Kidney capillary endothelial cell (primary cell): ENCODE measurements around the gene CHERP.
"Not testable (repeated sequence)": the region's sequence is repeated elsewhere in the genome, so short reads cannot be mapped to it uniquely, and the experiment has no call there.

Source experiments
- DNase-seq: peaks from one replicate; pipeline ENCODE4 v3.0.0-alpha.2; 2018; ENCODE audit warnings: low spot score

The CHERP gene

DNA sequence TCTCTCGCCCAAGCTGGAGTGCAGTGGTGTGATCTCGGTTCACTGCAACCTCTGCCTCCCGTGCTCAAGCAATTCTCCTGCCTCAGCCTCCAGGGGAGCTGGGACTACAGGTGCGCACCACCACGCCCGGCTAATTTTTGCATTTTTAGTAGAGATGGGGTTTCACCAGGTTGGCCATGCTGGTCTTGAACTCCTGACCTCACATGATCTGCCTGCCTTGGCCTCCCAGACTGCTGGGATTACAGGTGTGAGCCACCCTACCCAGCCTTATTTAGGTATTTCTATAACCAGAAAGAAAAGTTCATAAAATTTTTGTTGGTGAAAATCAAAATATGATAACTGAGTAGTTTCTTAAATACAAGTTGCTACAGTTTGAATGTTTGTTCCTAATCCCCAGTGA lies 1.5 kb upstream of the CHERP start:
- not testable (repeated sequence) for DNase-seq

DNA sequence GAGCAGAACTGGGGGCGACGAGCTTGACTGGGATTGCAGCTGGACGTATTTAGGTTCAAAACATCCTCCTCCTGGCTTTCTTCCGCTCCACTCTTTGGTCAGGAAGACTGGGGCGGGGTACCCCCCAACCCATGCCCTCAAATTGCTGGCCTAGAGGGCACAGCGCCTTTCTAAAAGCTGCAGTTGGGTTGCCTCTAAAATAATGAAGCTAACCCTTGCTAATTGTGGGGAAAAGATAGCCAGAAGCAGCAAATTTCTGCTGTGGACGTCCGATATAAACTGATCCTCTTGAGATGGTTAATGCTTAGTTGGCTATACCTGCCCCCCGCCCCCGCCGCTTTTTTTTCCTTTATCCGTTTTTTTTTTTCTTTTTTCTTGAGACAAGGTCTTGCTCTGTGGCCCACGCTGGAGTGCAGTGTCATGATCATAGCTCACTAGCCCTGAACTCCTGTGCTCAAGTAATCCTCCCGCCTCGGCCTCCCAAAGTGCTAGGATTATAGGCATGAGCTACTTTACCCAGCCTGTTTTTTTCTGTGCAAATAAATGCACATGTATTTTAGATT lies 754 bp upstream of the CHERP start:
- DNase-seq = no peak

DNA sequence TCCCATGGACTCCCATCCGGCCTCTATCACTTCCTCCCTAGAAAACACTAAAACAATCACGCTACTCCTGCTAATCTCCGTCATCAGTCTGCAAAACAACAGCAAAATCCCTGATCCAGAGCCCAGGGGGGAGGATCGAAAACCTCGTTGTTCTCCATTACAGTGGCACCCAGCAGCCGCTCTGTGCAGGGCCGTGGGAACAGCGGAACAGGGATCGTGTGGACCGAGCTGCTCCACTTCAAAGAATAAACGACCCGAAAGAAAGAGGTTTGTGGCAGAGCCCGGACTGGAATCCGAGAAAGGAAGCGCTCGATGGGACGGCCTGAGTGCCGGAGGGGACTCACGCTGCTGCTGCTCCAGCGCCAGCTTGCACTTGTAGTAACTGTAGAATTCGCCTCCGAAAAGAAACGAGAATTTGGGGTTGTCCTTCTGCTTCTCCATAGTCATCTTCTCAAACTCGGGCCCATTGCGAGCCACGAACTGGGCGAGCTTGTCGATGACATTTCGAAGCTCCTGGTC lies 652 bp downstream of the CHERP start:
- DNase-seq = peak; percentile 48

DNA sequence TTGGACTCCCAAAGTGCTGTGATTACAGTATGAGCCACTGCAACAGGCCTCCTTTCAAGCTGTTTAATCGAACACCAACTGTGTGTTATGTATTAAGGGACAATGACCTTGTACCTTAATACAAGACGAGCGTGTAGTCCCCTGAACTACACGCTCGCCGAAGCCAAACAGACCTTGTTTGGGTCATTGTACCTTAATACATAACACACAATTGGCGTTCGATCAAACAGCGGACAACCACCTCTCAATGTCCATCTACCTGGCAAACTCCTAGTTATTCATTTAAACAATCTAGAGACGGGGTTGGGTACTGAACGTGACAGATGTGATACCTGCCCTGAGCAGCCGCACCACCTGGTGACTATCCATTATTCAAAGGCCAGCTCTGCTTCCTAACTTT lies 1.3 kb downstream of the CHERP start:
- no peak for DNase-seq

DNA sequence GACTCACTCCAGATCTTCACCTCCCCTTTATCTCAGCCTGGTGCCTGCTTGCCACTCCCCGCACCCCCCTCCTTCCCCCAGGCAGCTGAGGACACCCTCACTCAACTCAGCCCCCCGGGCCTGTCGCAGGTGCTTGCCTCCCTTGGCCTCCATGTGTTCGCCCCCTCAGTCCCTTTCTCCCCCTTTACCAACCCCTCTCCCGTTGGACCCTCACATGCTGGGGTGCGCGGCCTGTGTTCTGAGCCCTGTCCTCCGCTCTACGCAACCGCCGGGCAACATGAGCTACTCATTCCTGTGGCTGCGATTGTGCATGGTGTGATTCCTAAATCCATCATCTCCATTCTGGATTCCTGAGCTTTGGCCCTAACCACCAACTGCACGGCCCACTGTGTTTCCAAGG lies 5.1 kb downstream of the CHERP start:
- DNase-seq = no peak

DNA sequence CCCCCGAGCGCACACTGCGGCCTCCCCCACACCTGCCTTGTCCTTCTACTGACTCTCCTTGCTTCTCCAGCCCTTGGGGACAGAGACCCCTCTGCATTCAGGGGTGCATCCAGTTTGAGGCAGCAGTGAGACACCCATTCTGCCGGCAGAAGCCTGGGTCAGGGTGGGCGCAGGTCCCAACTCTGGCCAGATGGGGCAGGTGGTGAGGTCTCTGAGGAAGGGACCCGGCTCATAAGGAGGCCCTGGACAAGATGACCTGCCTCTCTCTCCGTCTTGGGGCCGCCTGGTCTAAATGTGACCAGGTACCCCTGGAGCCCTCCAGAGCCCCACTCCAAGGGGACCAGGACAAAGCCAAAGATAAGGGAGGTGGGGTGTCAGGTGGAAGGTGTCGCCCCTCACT lies 6.1 kb downstream of the CHERP start:
- DNase-seq = no peak

DNA sequence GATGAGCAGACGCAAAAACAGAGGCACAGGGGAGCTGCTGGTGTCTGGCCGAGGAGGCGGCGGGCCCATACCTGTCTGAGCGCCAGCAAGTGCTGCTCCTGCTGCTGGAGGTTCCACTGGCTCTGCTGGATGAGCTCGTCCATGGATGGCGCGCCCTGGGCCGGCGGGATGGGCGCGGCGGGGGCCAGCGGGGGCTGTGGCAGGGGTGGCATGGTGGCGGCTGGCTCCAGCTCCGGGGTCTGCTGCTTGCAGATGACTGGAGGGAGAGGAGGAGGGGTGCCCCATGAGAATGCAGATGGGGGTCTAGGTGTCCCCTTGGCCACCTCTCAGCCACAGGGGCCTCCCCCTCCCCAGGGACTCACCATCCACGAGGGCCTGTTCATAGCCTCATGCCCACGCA lies 6.9 kb downstream of the CHERP start:
- no peak for DNase-seq

DNA sequence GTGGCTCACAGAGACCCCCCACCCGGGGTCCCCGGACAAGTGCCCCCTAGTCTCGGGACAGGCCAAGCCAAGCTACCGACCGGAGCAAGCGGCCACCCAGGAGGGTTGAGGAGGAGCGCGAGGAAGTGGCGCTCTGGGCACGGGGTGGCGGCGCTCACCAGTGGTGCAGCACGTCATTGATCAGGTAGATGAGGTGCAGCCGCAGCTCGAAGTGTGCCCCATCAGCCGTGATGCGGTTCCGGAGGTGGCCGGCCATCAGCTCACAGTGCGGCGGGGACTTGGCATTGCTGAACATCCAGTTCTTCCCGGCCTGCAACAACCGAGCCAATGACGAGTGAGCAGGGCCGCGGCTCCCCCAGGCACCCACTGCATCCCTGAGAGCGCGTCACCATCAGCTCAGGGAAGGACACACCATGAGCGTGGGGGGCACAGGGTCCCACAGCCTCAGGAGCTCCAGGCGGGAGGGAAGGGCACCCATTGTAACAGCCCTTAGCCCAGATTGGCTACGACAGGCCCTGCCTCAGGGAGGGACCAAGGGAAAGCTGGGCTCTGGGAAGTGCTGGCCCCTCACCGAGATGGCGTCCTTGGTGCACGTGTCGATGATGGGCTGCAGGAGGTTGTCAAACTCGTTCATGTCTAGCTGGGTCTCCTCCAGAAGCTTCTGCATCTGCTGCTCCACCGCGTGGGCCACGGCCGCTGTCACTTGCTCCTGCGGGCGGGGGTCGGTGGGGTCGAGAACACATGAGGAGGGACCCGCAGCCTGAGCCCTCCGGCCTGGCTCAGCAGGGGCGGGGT lies 9.6 kb downstream of the CHERP start:
- no peak for DNase-seq

DNA sequence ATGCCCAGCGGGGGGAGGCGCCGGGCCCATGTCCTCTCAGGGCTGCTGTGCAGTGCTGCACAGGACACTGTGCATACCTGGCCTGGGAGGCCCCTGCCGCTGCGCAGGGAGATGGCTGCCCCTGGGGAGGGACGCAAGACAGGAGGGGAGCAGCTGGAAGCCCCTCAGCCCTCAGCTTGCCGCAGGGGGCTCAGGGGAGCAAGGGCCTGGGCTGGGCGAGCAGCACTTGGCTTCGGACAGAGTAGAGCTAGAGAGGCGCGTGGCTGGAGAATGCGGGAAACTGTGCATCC lies 10.9 kb downstream of the CHERP start:
- DNase-seq = no peak

DNA sequence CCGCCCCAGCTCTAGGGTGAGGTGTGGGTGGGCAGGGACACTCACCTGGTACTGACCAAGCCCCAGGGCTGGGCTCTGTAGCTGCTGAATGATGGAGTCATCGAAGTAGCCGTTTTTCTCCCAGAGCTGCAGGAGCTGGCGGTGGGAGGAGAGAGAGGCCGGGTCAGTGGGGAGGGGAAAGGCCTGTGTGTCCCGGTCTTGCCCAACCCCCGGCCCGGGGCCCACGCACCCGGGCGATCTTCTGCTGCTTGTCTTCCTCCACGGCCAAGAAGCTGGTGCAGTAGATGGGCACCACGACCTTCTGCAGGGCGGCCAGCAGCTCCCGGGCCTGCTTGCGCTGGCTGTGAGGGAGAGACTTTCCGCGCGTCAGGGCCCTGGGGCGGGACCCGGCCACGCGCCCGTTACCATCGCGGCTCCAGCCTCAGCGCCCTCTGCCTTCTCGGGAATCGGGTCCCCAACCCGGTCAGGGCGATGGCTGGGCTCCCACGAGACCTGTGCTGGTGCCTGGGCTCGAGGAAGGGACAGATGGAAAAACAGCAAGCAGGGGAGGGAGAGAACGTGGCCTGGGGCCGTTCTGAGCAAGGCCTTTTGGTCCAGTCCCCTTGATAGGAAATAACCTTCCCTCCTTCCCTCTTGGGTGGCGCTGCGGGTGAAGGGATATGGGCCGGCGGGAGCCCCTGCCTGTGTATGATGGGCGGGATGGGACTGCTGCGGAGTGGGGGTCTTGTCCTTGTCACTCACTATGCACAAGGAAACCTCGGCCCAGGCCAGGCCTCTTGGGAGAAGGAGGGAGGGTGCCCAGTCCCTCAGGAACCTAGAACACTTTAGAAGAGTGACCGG lies 11.5 kb downstream of the CHERP start:
- no peak for DNase-seq

DNA sequence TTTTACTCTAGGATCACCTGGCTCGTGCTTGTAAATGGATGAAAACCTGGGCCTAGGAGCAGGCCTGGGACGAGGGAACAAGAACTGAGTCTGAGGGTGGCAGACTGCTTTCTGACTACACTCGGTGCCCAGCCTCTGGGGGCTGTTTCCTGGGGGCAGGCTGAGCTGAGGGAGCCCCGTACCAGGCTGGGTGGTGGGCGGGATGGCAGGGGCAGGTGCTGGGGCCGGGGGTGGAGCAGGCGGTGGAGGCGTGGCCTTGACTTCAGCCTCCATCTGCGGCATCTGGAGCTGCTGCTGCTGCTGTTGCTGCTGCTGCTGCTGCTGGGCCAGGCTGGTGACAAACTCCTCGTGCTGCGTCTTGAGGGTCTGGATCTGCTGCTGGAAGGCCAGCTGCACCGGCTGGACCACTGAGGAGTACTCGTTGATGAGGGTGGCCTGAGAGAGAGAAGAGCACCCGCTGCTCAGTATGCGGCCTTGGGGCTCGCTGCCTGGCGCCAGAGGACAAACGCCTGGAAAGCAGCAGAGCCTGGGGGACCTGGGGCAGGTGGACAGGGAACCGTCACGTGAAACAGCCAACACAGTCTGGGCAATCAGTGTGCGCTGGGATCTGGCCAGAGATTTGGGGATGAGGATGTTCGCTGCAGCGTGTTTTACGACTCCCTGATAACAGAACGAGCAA lies 12.6 kb downstream of the CHERP start:
- no peak for DNase-seq

DNA sequence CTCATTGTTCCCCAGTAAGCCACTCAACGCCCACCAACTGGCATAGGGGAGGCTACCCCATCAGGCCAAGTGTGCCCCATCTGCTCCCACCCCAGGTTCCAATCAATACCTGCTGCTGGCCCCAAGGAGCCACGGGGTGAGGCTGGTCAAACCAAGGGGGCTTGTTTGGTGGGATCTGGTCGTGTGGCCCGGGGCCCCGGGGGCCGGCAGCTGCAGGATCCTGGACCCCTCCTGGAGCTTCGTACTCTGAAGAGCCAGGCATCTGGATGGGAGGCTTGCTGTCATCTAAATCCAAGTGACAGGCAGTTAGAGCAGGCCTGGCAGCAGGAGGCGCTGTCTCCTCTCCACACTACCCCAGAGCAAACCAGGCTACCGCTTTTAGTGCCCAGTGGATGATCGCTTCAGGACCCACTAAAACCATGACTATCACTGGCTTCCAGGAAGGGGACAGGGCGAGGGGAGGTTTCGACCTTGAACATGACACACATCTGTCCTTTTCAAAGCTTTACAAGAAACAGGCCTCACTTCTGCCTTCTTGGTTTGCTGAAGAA lies 14.2 kb downstream of the CHERP start:
- no peak for DNase-seq

DNA sequence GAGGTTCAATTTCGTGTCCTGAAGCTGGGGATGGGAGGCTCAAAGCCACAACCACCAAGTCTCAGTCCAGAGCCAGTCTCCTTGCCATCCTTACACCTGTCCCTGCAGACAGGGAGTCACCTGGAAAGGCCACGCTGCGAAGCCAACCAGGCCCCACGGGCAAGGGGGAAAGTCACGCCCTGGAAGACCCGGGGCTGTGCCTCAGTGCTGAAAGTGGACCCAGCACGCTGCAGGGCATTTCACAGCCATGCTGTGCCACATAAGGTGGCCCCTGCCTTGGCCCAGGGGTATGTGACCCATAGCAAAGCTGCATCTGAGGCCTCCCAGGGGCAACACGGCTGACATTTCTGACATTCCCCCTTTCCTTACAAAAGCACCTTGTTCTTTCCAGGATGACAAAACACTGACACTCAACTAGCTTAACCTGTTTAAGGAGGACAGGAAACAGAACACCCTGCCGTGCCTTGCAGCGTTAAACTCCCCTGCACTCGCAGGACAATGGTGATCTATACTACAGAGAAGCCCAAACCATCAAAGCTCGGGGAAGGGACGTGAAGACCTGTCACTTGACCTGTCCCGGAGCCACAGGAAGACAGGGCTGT lies 14.8 kb downstream of the CHERP start:
- DNase-seq = no peak

DNA sequence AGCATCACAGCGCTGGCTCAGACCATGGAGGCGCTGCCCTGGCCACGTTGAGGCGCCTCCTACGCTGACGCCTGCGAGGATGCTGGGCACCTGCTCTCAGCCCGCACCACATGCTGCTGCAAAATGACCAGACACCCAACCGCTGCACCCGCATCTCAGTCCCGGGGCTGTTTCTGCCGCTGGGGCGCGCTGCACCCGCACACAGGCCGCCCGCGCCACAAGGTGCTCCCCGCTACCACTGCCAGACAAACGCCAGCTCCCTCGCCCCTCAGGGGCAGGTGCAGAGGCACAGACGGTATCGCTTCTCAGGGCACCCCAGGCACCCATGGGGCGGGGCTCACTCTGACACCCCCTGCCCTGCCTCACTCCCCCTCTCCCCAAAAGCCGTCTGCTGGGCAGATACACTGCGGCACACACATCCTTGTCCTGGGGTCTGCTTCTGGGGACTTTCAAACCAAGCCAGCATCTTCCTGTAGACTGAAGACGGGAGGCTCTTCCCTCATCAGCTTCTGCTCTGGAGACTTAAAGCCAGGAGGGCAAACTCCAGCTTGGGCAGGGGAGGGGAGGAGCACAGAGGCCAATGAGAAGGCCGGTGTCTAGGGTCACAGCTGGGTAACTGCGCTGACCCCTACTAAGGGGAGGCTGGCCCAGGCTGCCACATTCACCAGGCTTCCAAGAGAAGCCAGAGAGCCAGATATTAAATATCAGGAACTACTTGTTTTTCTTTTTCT lies 16.3 kb downstream of the CHERP start:
- DNase-seq = no peak

DNA sequence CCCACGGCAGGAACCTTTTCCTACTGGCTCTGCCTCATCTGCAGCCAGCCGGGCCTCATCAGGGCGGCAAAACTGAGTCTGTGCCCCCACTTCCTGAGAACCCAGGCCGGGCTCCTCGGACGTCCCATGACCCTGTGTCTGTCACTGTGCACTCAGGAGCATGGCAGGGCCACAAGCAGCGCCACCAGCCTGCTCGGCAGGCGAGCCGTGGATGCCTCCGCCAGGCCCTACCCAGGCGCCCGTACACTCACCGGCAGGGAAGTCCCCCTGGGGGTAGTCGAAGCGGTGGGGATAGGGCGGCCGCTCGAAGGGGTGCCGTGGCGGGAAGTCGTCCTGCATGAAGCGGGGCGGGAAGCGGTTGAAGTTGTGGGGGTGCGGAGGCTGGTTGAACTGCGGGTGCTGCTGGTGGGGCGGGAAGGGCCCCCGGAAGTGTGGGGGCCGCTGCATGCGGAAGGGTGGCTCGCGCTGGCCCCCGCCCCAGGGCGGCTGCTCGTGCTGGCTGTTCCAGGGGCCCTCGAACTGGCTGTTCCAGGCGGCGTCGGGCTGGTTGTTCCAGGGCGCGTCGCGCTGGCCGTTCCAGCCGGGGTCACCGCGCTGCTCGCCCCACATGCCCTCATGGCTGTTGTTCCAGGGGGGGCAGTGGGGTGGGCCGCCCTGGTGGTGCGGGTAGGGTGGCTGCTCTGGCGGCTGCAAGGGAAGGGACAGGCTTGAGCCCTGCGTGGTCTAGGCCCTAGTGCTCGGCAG lies 17.1 kb downstream of the CHERP start:
- no peak for DNase-seq

DNA sequence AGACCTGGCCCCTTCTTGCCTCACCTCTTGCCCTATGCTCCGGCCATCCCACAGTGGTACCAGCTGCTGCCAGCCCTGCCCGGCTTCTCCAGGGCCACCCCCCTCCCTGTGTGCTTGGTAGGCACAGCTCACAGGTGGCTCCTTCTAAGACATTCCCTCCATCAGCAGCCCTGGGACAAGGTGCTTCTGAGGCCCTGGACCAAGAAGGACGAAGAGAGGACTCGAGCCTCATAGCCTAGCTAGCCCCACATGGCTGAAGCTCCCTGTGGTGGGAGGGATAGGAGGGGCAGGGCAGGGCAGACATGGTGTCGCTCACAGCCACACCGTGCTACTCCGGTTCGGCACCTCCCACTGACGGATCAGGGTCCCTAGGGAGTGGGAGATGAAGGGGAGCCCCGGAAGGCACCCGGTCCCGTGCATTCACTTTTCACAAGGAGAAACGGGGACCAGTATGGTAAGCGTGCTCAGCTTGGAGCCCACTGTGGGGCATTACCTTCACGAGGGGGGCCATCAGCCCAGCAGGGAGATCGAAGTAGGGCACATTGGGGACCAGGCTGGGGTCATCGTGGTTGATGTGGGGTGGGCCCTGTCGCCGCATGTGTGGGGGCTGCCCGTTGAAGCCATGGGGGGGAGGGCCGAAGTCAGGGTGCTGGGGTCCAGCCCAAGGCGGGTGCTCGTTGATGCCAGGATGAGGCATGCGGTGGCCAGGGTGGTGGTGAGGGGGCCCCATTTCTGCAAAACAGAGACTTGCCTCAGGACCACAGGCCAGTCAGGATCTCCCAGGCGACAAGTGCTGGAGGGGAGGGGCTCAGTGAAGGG lies 19.5 kb downstream of the CHERP start:
- DNase-seq = no peak

DNA sequence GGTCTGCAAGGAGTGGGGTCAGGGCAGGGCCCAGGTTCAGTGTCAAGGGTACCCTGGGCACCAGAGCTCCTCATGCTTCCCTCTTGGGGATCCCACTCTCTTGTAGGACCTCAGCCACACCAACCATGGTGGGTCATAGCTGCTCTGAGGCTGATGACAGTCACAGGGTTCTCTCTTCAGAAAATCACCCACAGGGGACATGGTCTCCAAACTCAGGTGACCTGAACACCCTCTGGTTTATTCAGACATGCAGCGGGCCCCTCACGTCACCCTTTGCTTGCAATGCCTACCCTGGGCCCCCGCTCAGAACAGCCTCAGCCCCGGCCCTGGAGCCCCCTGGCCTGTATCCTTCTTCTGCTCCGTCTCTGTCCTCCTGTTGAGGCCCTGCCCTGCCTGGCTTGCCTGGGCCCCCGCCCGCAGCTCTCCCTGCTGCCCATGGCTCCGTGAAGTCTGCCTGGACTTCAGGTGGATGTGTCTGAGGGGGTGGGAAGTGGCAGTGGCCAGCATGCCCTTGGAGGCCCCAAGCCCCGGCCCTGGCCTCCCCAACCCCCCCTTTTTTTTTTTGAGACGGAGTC lies 20.4 kb downstream of the CHERP start:
- no peak for DNase-seq

DNA sequence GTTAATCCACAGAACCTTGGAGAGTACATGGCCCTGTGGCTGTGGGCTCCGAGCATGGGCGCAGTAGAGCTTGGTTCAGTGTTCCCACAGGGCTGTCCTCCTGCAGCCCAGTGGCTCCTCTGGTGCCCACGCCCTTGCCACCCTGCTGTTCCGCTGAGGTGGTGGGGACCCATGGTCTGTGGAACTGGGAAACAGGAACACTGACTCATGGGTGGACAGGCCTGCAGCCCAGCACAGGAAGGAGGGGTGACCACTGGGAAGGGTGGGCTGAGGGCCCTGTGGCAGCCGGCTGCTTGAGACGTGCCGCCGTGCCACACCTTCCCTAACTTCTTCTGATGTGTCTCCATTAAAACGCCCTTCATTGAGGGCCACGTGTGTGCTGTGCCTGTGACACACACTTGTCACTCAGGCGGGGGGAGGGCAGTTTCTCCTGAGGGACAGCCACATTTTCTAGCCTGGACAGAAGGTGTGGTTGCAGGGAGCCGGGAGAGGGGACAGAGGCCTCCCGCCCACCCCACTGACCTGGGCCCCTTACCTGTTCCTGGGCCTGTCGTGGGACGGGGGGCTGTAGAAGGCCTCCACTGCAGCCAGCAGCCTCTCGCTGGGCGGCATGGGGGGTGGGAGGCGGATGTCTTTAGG lies 21.1 kb downstream of the CHERP start:
- DNase-seq = no peak
